ENCODE measurements around the gene ZNF722.
"Not testable (repeated sequence)": the region's sequence is repeated elsewhere in the genome, so short reads cannot be mapped to it uniquely, and the experiment has no call there.

The ZNF722 gene

DNA sequence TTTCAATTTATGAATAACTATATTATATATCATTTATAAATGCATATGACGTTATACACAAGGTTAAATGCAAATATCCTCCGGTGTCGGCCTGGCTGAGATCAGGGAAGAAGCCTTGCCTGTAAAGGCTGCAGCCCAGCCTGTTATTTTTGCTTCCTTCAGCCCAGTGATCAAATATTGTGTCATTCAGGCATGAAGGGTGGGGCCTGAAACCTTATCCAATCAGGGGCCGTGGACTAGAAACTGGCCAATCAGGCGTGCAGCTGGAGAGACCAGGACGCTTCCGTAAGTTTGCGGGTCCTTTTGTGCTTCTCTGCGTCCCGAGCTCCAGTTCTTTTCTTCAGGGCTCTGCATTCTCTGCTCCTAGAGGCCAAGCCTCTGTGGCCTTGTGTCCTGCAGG, at the start of gene ZNF722:
ZNF722 (plus strand) TSS at position 301 of the 400 bp plus-strand sequence. CDS start 113 bp downstream, outside the sequence.
- ATAC-seq (ENCODE audit: low read depth): no peak
- no peaks in the 10 kb centered on the region for H3K4me1 ChIP-seq (ENCODE audit: insufficient read depth, poor library complexity, severe bottlenecking)
- H3K36me3 ChIP-seq (ENCODE audit: low read depth): no peaks in the 10 kb centered on the region
- peaks cover 5% of the 10 kb centered on the region for H3K9me3 ChIP-seq (ENCODE audit: severe bottlenecking)
- TF ChIP-seq, protein P1, sequence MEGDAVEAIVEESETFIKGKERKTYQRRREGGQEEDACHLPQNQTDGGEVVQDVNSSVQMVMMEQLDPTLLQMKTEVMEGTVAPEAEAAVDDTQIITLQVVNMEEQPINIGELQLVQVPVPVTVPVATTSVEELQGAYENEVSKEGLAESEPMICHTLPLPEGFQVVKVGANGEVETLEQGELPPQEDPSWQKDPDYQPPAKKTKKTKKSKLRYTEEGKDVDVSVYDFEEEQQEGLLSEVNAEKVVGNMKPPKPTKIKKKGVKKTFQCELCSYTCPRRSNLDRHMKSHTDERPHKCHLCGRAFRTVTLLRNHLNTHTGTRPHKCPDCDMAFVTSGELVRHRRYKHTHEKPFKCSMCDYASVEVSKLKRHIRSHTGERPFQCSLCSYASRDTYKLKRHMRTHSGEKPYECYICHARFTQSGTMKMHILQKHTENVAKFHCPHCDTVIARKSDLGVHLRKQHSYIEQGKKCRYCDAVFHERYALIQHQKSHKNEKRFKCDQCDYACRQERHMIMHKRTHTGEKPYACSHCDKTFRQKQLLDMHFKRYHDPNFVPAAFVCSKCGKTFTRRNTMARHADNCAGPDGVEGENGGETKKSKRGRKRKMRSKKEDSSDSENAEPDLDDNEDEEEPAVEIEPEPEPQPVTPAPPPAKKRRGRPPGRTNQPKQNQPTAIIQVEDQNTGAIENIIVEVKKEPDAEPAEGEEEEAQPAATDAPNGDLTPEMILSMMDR (IDR thresholded peaks at IDR 0.05; ENCODE audit: poor library complexity, severe bottlenecking): no peak
- no peak for DNase-seq (ENCODE audit: low spot score)
- H3K27ac ChIP-seq (ENCODE audit: poor library complexity, severe bottlenecking): no peak within 1 kb of the TSS
- no peaks in the 10 kb centered on the region for H3K27me3 ChIP-seq (ENCODE audit: insufficient read depth, poor library complexity, severe bottlenecking)
- H3K4me3 ChIP-seq (ENCODE audit: severe bottlenecking): no peak within 1 kb of the TSS

DNA sequence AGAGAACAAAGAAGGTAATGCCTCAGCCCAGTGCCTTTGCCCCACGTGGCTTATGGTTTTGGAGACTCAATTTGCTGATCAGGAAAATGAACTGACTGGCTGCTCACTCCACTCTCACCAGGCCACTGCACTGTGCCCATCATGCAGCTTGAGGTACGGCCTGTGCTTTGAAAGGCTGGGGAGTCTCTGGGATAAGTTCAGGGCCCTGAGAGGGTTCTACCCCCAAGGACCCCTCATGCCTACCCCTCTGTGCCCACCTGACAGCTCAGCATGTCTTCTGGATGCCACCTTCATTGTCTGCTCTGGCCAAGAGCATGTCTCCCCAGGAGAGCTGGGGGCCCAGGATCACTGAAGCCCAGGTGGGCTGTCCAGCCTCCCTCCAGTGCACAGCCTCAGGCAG, 45.5 kb upstream of the ZNF722 start:
- no peak overlapping the region for H3K27ac ChIP-seq (ENCODE audit: poor library complexity, severe bottlenecking)
- H3K27me3 ChIP-seq (ENCODE audit: insufficient read depth, poor library complexity, severe bottlenecking): no peaks in the 10 kb centered on the region
- no peak for DNase-seq (ENCODE audit: low spot score)
- no peak for ATAC-seq (ENCODE audit: low read depth)
- no peaks in the 10 kb centered on the region for H3K4me1 ChIP-seq (ENCODE audit: insufficient read depth, poor library complexity, severe bottlenecking)
- H3K9me3 ChIP-seq (ENCODE audit: severe bottlenecking): peaks cover 5% of the 10 kb centered on the region
- no peaks in the 10 kb centered on the region for H3K36me3 ChIP-seq (ENCODE audit: low read depth)
- TF ChIP-seq, protein P1 (IDR thresholded peaks at IDR 0.05; ENCODE audit: poor library complexity, severe bottlenecking): no peak
- H3K4me3 ChIP-seq (ENCODE audit: severe bottlenecking): no peak overlapping the region

DNA sequence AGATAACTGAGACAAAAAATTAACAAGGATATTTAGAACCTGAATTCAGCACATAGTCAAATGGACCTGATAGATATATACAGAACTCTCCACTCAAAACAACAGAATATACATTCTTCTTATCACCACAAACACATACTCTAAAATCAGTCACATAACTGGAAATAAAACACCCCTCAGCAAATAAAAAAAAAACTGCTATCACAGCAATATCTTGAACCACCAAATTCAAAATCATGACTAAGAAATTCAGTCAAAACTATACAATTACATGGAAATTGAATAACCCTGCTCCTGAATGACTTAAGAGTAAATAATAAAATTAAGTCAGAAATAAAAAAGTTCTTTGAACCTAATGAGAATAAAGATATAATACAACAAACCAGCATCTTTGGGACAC, 30.0 kb upstream of the ZNF722 start:
- H3K4me3 ChIP-seq (ENCODE audit: severe bottlenecking): no peak overlapping the region
- TF ChIP-seq, protein P1 (IDR thresholded peaks at IDR 0.05; ENCODE audit: poor library complexity, severe bottlenecking): no peak
- no peaks in the 10 kb centered on the region for H3K36me3 ChIP-seq (ENCODE audit: low read depth)
- H3K4me1 ChIP-seq (ENCODE audit: insufficient read depth, poor library complexity, severe bottlenecking): no peaks in the 10 kb centered on the region
- DNase-seq (ENCODE audit: low spot score): no peak
- no peaks in the 10 kb centered on the region for H3K27me3 ChIP-seq (ENCODE audit: insufficient read depth, poor library complexity, severe bottlenecking)
- H3K9me3 ChIP-seq (ENCODE audit: severe bottlenecking): peaks cover 7% of the 10 kb centered on the region
- no peak overlapping the region for H3K27ac ChIP-seq (ENCODE audit: poor library complexity, severe bottlenecking)
- ATAC-seq (ENCODE audit: low read depth): no peak

DNA sequence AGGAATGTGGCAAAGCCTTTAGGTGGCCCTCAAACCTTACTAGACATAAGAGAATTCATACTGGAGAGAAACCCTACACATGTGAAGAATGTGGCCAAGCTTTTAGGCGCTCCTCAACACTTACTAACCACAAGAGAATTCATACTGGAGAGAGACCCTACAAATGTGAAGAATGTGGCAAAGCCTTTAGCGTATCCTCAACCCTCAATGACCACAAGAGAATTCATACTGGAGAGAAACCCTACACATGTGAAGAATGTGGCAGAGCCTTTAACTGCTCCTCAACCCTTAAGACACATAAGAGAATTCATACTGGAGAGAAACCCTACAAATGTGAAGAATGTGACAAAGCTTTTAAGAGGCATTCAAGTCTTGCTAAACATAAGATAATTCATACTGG, 16.8 kb downstream of the ZNF722 start:
- DNase-seq (ENCODE audit: low spot score); ATAC-seq (ENCODE audit: low read depth): not testable (repeated sequence)

DNA sequence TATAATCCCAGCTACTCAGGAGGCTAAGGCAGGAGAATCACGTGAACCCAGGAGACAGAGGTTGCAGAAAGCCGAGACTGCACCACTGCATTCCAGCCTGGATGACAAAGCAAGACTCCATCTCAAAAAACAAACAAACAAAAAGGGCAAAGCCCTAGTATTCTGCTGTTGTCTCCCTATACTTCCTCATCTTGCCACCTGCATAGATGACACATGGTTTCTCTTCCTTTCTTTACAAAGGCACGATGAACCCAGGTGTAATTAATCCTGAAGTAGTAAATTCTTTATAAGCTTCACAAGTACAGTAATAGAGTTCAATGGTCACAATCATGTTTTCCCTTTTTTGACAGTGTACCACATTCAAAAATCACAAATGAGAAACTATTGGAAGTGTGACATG, 36.7 kb downstream of the ZNF722 start:
- Histone ChIP-seq H3K9me3 (ENCODE audit: severe bottlenecking) (peaks cover 6% of the 10 kb centered on the region), H3K27me3 (ENCODE audit: insufficient read depth, poor library complexity, severe bottlenecking) (no peaks in the 10 kb centered on the region), H3K4me3 (ENCODE audit: severe bottlenecking) (no peak overlapping the region), H3K4me1 (ENCODE audit: insufficient read depth, poor library complexity, severe bottlenecking) (no peaks in the 10 kb centered on the region), H3K36me3 (ENCODE audit: low read depth) (no peaks in the 10 kb centered on the region), H3K27ac (ENCODE audit: poor library complexity, severe bottlenecking) (no peak overlapping the region)
- DNase-seq (ENCODE audit: low spot score): no peak
- ATAC-seq (ENCODE audit: low read depth): no peak
- TF ChIP-seq, protein P1 (IDR thresholded peaks at IDR 0.05; ENCODE audit: poor library complexity, severe bottlenecking): no peak

More for the DNA sequence above, 16.8 kb downstream of the ZNF722 start:
- H3K4me1 ChIP-seq (ENCODE audit: insufficient read depth, poor library complexity, severe bottlenecking); H3K27me3 ChIP-seq (ENCODE audit: insufficient read depth, poor library complexity, severe bottlenecking); H3K4me3 ChIP-seq (ENCODE audit: severe bottlenecking); H3K9me3 ChIP-seq (ENCODE audit: severe bottlenecking); H3K27ac ChIP-seq (ENCODE audit: poor library complexity, severe bottlenecking); H3K36me3 ChIP-seq (ENCODE audit: low read depth): not testable (repeated sequence)

All from RWPE2 (cell line).